Measurements from ENCODE around the gene RAC3. TPM values are rescaled to one million over a fixed set of nuclear protein-coding genes. Genes with fewer than 3 reads are reported as not detected.

RAC3 gene
- total RNA-seq, 2 donors from 2014 or later: 0.93 to 2.6 TPM

DNA sequence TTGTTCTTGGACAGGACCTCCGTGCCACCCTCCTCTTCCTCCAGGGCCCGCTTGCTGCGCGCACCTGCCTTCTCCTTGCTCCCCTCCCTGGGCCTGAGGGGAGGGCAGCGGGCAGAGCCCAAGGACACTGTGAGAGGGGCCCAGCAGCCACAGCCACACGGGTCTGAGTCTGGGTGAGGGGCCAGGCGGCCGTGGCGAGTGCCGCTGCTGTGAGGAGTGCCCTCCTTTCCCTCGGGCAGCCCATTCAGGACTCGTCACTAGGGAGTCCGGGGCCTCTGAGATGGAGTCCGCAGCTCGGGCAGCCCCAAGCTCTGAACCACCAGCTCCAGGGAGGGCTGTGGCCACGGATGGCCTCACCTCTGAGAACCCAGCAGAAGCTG, 28.5 kb downstream of the RAC3 start:
- Histone ChIP-seq H3K36me3 (peaks cover 57% of the 10 kb centered on the region), H3K4me3 (no peak overlapping the region), H3K27me3 (no peaks in the 10 kb centered on the region), H3K27ac (no peak overlapping the region), H3K4me1 (peaks cover 0 to 19% of the 10 kb centered on the region in 2 donors), H3K9me3 (no peaks in the 10 kb centered on the region)
- DNase-seq (ENCODE audit: low spot score): no peak
- TF ChIP-seq, protein P1, sequence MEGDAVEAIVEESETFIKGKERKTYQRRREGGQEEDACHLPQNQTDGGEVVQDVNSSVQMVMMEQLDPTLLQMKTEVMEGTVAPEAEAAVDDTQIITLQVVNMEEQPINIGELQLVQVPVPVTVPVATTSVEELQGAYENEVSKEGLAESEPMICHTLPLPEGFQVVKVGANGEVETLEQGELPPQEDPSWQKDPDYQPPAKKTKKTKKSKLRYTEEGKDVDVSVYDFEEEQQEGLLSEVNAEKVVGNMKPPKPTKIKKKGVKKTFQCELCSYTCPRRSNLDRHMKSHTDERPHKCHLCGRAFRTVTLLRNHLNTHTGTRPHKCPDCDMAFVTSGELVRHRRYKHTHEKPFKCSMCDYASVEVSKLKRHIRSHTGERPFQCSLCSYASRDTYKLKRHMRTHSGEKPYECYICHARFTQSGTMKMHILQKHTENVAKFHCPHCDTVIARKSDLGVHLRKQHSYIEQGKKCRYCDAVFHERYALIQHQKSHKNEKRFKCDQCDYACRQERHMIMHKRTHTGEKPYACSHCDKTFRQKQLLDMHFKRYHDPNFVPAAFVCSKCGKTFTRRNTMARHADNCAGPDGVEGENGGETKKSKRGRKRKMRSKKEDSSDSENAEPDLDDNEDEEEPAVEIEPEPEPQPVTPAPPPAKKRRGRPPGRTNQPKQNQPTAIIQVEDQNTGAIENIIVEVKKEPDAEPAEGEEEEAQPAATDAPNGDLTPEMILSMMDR (IDR thresholded peaks at IDR 0.05): no peak

DNA sequence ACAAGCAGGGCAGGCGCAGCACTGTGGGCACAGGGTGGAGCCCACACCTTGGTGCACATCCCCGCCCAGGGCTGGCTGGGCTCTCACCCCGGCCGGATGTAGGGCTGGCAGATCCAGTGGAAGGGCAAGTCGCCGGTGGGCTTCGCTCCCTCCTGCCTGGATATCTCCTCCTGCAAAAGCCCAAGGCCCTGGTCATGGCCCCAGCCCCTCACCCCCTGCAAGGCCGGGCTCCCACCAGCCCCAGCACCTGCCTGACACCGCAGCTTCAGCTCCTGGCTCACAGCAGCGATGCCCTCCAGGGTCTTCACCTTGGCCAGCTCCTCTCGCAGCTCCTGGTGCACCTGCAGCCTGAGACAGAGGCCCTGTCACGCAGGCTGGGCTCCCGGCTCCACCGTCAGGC, 29.1 kb downstream of the RAC3 start:
- Histone ChIP-seq H3K27ac (no peak overlapping the region), H3K27me3 (no peaks in the 10 kb centered on the region), H3K4me1 (peaks cover 0 to 22% of the 10 kb centered on the region in 2 donors), H3K4me3 (no peak overlapping the region), H3K9me3 (no peaks in the 10 kb centered on the region), H3K36me3 (peaks cover 51% of the 10 kb centered on the region)
- no peak for DNase-seq (ENCODE audit: low spot score)
- TF ChIP-seq, protein P1 (IDR thresholded peaks at IDR 0.05): no peak

DNA sequence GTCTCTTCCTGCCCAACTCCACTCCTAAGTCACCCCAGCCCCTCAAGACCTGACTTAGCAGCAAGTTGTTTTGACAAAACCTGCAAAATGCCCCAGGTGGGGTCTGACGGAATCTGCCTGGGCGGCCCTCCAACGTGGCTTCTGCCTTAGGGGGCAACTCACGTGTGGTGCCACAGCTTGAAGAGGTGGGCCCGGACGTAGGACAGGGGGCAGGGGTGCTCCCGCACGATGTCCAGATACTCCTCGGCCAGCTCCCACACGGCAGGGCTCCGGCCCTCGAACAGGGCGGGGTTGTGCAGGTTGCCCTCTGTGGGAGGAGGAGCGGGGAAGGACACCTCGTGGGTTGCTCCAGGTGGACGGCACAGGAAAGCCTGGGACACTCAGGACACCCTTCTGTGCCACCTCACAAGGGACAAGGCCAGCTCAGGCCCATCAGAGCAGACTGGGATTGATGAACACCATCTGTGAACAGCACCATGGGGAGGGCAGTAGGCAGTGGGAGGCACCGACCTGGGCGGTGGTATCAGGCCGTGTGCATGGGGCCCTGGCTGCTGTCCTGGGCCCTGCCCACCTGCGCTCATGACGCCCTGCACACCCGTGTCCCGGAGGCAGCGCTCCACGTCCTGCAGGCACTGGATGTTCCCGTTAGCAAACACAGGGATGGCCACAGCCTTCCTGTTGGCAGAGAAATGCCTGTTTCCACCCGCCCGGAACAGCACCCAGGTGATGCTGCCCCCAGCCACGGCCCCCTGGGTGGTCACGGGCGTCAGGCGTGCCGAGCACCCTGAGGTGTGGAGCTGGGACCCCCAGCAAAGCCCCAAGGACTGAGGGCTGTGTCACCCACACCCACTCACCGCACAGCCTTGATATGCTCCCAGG, 29.8 kb downstream of the RAC3 start:
- Histone ChIP-seq H3K27ac (no peak overlapping the region), H3K36me3 (peaks cover 44% of the 10 kb centered on the region), H3K4me3 (no peak overlapping the region), H3K27me3 (no peaks in the 10 kb centered on the region), H3K4me1 (peaks cover 0 to 28% of the 10 kb centered on the region in 2 donors), H3K9me3 (no peaks in the 10 kb centered on the region)
- TF ChIP-seq, protein P1 (IDR thresholded peaks at IDR 0.05): no peak
- DNase-seq (ENCODE audit: low spot score): no peak

DNA sequence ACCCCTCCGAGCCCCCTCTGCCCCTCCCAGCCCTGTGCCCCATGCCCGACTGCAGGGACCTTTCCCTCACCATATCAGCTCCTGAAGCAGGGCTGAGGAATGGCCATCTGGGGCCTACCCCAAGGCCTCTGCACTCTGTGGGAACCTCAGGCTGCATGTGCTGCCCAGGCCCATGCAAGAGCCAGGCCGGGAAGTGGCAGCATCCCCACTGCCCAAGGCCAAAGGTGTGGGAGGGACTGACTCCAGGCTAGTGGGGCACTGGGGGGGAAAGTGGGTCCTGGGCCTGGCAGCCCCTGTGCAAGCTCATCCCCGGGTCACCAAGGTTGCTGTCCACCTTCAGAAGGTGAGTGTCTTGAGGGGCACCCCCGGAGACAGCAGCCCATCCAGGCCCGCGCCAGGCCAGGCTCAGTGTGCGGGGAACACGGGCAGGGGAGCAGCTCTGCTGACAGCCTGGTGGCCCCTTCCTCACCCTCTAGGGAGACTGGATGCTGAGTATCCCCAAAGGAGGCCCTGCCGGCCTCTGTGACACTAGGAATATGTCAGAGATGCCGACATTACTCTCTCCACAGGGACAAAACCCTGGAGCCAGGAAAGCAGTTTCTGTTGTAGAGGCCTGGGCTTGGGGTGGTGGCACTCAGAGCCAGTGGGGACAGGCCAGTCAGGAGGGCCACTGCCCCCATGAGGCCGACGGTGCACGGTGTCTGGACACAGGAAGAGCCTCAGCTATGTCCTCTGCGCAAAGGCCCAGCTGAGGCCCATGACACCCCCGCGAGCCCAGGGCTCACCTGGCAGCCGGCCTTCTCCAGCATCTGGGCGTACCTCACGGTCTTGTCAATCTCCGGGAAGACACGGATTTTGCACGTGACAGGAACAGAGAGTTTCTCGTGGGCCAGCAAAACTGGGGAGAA, 30.9 kb downstream of the RAC3 start:
- DNase-seq (ENCODE audit: low spot score): no peak
- Histone ChIP-seq H3K36me3 (peaks cover 34% of the 10 kb centered on the region), H3K27ac (no peak overlapping the region), H3K4me3 (no peak overlapping the region), H3K9me3 (no peaks in the 10 kb centered on the region), H3K4me1 (peaks cover 0 to 31% of the 10 kb centered on the region in 2 donors), H3K27me3 (no peaks in the 10 kb centered on the region)
- TF ChIP-seq, protein P1 (IDR thresholded peaks at IDR 0.05): no peak

DNA sequence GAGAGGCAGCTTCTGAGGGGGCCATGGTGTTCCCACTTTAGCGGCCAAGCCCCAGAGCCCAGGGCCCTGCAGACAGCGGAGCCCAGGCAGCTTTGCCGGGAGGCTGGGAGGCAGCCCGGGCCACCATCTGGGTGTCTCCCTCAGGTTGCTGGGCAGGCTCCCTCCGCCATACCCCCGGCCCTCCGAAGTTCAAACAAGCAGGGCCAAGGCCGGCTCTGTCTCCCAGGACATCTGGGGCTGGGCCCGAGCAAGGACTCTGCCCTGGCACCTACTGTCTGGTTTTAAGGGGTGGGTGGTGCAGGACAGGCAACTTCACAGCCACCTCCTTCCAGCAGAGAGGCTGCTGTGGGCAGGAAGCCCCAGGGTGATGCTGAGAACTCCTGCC, 31.5 kb downstream of the RAC3 start:
- Histone ChIP-seq H3K36me3 (peaks cover 27% of the 10 kb centered on the region), H3K27ac (no peak overlapping the region), H3K4me1 (peaks cover 0 to 31% of the 10 kb centered on the region in 2 donors), H3K27me3 (no peaks in the 10 kb centered on the region), H3K4me3 (no peak overlapping the region), H3K9me3 (no peaks in the 10 kb centered on the region)
- DNase-seq (ENCODE audit: low spot score): no peak
- TF ChIP-seq, protein P1 (IDR thresholded peaks at IDR 0.05): no peak

Measured in right atrium auricular region (tissue), 2 donors.